IMR-90 (cell line): Measurements from ENCODE around the gene SLX4IP. TPM values are rescaled to one million over a fixed set of nuclear protein-coding genes. Genes with fewer than 3 reads are reported as not detected.

Experiments
- ATAC-seq: fragments of 200-7000 bp; cut with Tn5 transposase; 2 replicates; pipeline ENCODE4 v1.9.1; 2020; ENCODE audit warnings: low read depth, mild to moderate bottlenecking, moderate library complexity
- BruUV-seq: library from RNA; stranded (reverse); fragments of 400-500 nt; replicated peaks from 2 replicates; lab custom pipeline; 2021; lab: Mats Ljungman, UMichigan
- CTCF ChIA-PET: fragments of 300-600 bp; formaldehyde crosslinking; extraction: SDS; loops from one replicate; lab custom pipeline; 2021; ENCODE audit warnings: antibody characterized with exemption; lab: Yijun Ruan, JAX
- POLR2A ChIA-PET: fragments of 300-600 bp; sonication (Branson Sonifier 250); formaldehyde crosslinking; loops from one replicate; lab custom pipeline; 2022; ENCODE audit warnings: antibody characterized with exemption; ENCODE audit not compliant: unreplicated experiment; lab: Charles Lee
- DNase-seq: peaks from one replicate; pipeline ENCODE4 v3.0.0; 2013
- H2AFZ ChIP-seq: replicated peaks from 2 replicates; pipeline ENCODE3; 2013; ENCODE audit warnings: low read length, mild to moderate bottlenecking; ENCODE audit not compliant: poor library complexity
- H2AK5ac ChIP-seq: 2 replicates; pipeline ENCODE4 v1.6.1; 2013; ENCODE audit warnings: low read depth, low read length, inconsistent platforms
- H2AK9ac ChIP-seq: replicated peaks from 2 replicates; pipeline ENCODE3; 2013; ENCODE audit warnings: mild to moderate bottlenecking, low read depth, low read length, moderate library complexity; ENCODE audit not compliant: poor library complexity
- H2BK120ac ChIP-seq: 2 replicates; pipeline ENCODE4 v1.6.1; 2013; ENCODE audit warnings: low read depth, low read length, inconsistent platforms
- H2BK15ac ChIP-seq: 3 replicates; pipeline ENCODE4 v1.6.1; 2013; ENCODE audit warnings: low read depth, low read length, inconsistent platforms
- H2BK20ac ChIP-seq: 2 replicates; pipeline ENCODE4 v1.6.1; 2013; ENCODE audit warnings: low read depth, mild to moderate bottlenecking, inconsistent platforms, low read length, moderate library complexity
- H2BK5ac ChIP-seq: 2 replicates; pipeline ENCODE4 v1.6.1; 2013; ENCODE audit warnings: mild to moderate bottlenecking, low read depth, low read length, inconsistent platforms; ENCODE audit not compliant: poor library complexity, severe bottlenecking
- H3K14ac ChIP-seq: replicated peaks from 2 replicates; pipeline ENCODE4 v1.6.1; 2013; ENCODE audit warnings: low read depth, low read length, inconsistent platforms
- H3K18ac ChIP-seq: 2 replicates; pipeline ENCODE4 v1.6.1; 2013; ENCODE audit warnings: low read depth, low read length, control low read depth
- H3K23ac ChIP-seq: 2 replicates; pipeline ENCODE4 v1.6.1; 2013; ENCODE audit warnings: low read depth, low read length, inconsistent platforms
- H3K27ac ChIP-seq: 2 replicates; pipeline ENCODE4 v1.5.1; 2013; ENCODE audit warnings: mild to moderate bottlenecking, control low read depth, low read length; ENCODE audit not compliant: insufficient read depth
- H3K27me3 ChIP-seq: 2 replicates; pipeline ENCODE4 v1.6.1; 2013; ENCODE audit warnings: low read length; ENCODE audit not compliant: control insufficient read depth, insufficient read depth
- H3K36me3 ChIP-seq: 2 replicates; pipeline ENCODE4 v1.6.1; 2013; ENCODE audit warnings: low read length, mixed read lengths; ENCODE audit not compliant: control insufficient read depth, insufficient read depth
- H3K4ac ChIP-seq: 2 replicates; pipeline ENCODE4 v1.6.1; 2013; ENCODE audit warnings: low read depth, low read length, inconsistent platforms
- H3K4me1 ChIP-seq: 2 replicates; pipeline ENCODE4 v1.6.1; 2013; ENCODE audit warnings: low read length, mixed read lengths; ENCODE audit not compliant: control insufficient read depth, insufficient read depth
- H3K4me2 ChIP-seq: 2 replicates; pipeline ENCODE4 v1.6.1; 2013; ENCODE audit warnings: low read depth, mild to moderate bottlenecking, control low read depth, low read length, moderate library complexity
- H3K4me3 ChIP-seq: 2 replicates; pipeline ENCODE4 v1.5.1; 2013; ENCODE audit warnings: low read depth, mild to moderate bottlenecking, control low read depth, low read length, moderate library complexity; ENCODE audit not compliant: insufficient read depth
- H3K56ac ChIP-seq: 2 replicates; pipeline ENCODE4 v1.6.1; 2013; ENCODE audit warnings: low read length, inconsistent platforms; ENCODE audit not compliant: insufficient read depth; ENCODE audit errors: extremely low read depth
- H3K79me1 ChIP-seq, 2 experiments: 2 replicates each; pipeline ENCODE4 v1.6.1; 2013; ENCODE audit warnings: low read length in 2 of 2, inconsistent platforms in 1 of 2, low read depth in 1 of 2
- H3K9ac ChIP-seq: 2 replicates; pipeline ENCODE4 v1.6.1; 2013; ENCODE audit warnings: low read depth, low read length, control low read depth
- H3K9me1 ChIP-seq: 2 replicates; pipeline ENCODE4 v1.6.1; 2013; ENCODE audit warnings: low read length, inconsistent platforms; ENCODE audit not compliant: insufficient read depth
- H3K9me3 ChIP-seq: 2 replicates; pipeline ENCODE4 v1.6.1; 2013; ENCODE audit warnings: low read length; ENCODE audit not compliant: control insufficient read depth, insufficient read depth
- H4K20me1 ChIP-seq: 2 replicates; pipeline ENCODE4 v1.6.1; 2013; ENCODE audit warnings: low read length, inconsistent platforms; ENCODE audit not compliant: insufficient read depth
- H4K5ac ChIP-seq: 2 replicates; pipeline ENCODE4 v1.6.1; 2013; ENCODE audit warnings: mild to moderate bottlenecking, low read depth, low read length, control low read depth
- H4K8ac ChIP-seq, 2 experiments: 2 replicates each; pipeline ENCODE4 v1.6.1; 2013; ENCODE audit warnings: low read depth in 2 of 2, low read length in 2 of 2, control low read depth in 1 of 2, inconsistent platforms in 1 of 2
- H4K91ac ChIP-seq: 2 replicates; pipeline ENCODE4 v1.6.1; 2013; ENCODE audit warnings: low read depth, low read length, inconsistent platforms; ENCODE audit not compliant: insufficient read depth
- CHD1 ChIP-seq: IDR thresholded peaks from 2 replicates; pipeline ENCODE4 v1.6.1; 2012; ENCODE audit warnings: low read depth, low read length, improper control_type of control experiment
- MAZ ChIP-seq: IDR thresholded peaks from 2 replicates; pipeline ENCODE4 v1.6.1; 2012; ENCODE audit warnings: low read depth, mild to moderate bottlenecking, low read length, improper control_type of control experiment, moderate library complexity, borderline replicate concordance
- MXI1 ChIP-seq: IDR thresholded peaks from 2 replicates; pipeline ENCODE4 v1.6.1; 2012; ENCODE audit warnings: low read depth, mild to moderate bottlenecking, low read length, moderate library complexity, borderline replicate concordance
- RAD21 ChIP-seq: IDR thresholded peaks from 2 replicates; pipeline ENCODE4 v1.6.1; 2012; ENCODE audit warnings: low read length, improper control_type of control experiment
- RFX5 ChIP-seq: IDR thresholded peaks from 2 replicates; pipeline ENCODE4 v1.8.0; 2012; ENCODE audit warnings: low read depth, mild to moderate bottlenecking, low read length, moderate library complexity
- SMC3 ChIP-seq: fragments of 150-350 bp; IDR thresholded peaks from 2 replicates; pipeline ENCODE4 v1.6.1; 2016; ENCODE audit warnings: low read depth, mild to moderate bottlenecking, antibody characterized with exemption, low read length, moderate library complexity
- WGBS, 2 experiments: methylation state at CpG; one replicate each; pipeline versions ENCODE4 v1.1.5 to v1.1.7; 2013; ENCODE audit warnings: missing lambda C conversion rate in 2 of 2; ENCODE audit not compliant: insufficient read length in 1 of 2; ENCODE audit errors: extremely low coverage in 2 of 2; 5-methylcytosine and 5-hydroxymethylcytosine counted together
- dilution Hi-C: fragments of 300-500 bp; cut with HindIII; formaldehyde crosslinking; loops from one replicate; pipeline ENCODE4 v1.14.3; 2018; ENCODE audit warnings: low sequenced_read_pairs; ENCODE audit not compliant: unreplicated experiment
- in situ Hi-C: fragments of 300-500 bp; cut with MboI; formaldehyde crosslinking; loops from 3 replicates; pipeline ENCODE4 v1.14.3; 2019; ENCODE audit warnings: low sequenced_read_pairs, inconsistent platforms, mixed read lengths
- intact Hi-C: fragments of 100-400 bp; cut with micrococcal nuclease; formaldehyde crosslinking; loops from 2 replicates; pipeline ENCODE4 v1.10.0; 2022
- polyA plus RNA-seq, 3 experiments: library from polyadenylated mRNA; depleted of rRNA; stranded (reverse); fragments of >200 nt; gene quantifications; 2 replicates each; pipeline ENCODE4 v1.2.3, GENCODE V29; 2012; ENCODE audit warnings: low replicate concordance in 1 of 3
- total RNA-seq: library from RNA; depleted of rRNA; stranded (reverse); fragments of >200 nt; gene quantifications from 2 replicates; pipeline ENCODE4 v1.2.3, GENCODE V29; 2012
- TF ChIP-seq, protein P1 (sequence below): fragments of 150-350 bp; IDR thresholded peaks from 2 replicates; pipeline ENCODE4 v1.6.1; 2016; ENCODE audit warnings: low read depth, mild to moderate bottlenecking, low read length, moderate library complexity, borderline replicate concordance
- TF ChIP-seq, protein P2 (sequence below): fragments of 150-350 bp; IDR thresholded peaks from 2 replicates; pipeline ENCODE4 v1.6.1; 2017; ENCODE audit warnings: mild to moderate bottlenecking, antibody characterized with exemption, low read length, low read depth

SLX4IP gene
- total and polyA plus RNA-seq, 2 of the 4 experiments (the other 2 are of a cell fraction), result 1.3 to 5.9 TPM

DNA sequence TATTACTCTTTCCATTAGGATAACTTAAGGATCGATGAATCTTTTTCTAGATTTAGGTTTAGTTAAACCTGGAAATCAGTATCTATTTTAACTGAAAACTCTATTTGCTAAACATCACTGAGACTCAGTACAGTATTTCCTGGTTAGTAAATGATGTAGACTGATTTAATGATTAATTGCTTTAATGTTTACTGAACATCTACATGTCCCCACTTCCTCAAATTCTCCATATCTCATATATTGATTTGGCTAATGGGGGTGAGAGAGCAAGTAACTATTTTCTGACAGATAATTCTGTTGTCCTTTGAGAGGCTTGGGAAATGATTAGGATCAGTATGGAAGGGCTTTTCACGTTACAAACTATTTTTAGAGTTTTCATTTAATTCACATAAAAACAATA is 11.4 kb upstream of the SLX4IP start:
- Histone ChIP-seq H4K20me1 (peaks cover 8% of the 10 kb centered on the region; the same call in 1 of the 2 replicates), H3K9me3 (no peaks in the 10 kb centered on the region), H3K23ac (no peak overlapping the region), H3K4me2 (no peak overlapping the region), H2AK9ac (no peak overlapping the region), H3K9me1 (peaks cover 2% of the 10 kb centered on the region; the same call in 1 of the 2 replicates), H3K18ac (no peak overlapping the region), H2BK15ac (no peak overlapping the region), H3K4ac (no peak overlapping the region), H4K8ac (no peak overlapping the region), H2AFZ (no peak overlapping the region), H4K5ac (no peak overlapping the region), H3K79me1 (peaks cover 26 to 52% of the 10 kb centered on the region in 2 experiments), H4K91ac (no peak overlapping the region), H2AK5ac (no peak overlapping the region), H3K14ac (no peak overlapping the region), H3K4me1 (no peaks in the 10 kb centered on the region; the same call in 1 of the 2 replicates), H3K27me3 (no peaks in the 10 kb centered on the region), H2BK20ac (no peak overlapping the region), H3K9ac (no peak overlapping the region), H3K36me3 (no peaks in the 10 kb centered on the region; the same call in 1 of the 2 replicates), H2BK5ac (no peak overlapping the region), H2BK120ac (no peak overlapping the region), H3K27ac (no peak overlapping the region), H3K56ac (no peak overlapping the region), H3K4me3 (no peak overlapping the region)
- POLR2A ChIA-PET, result no interaction called here
- in situ Hi-C loops, result no loop called here
- CTCF ChIA-PET, result no interaction called here
- ATAC-seq, result no peak
- intact Hi-C loops, result no loop called here
- dilution Hi-C loops, result no loop called here
- BruUV-seq, result no TSS peak
- WGBS, 2 experiments, result no CpG with 5 or more reads among the region's 2 CpGs
- no peak for DNase-seq
- TF ChIP-seq CHD1 (no peak), RFX5 (no peak), RAD21 (no peak), SMC3 (no peak), MXI1 (no peak), MAZ (no peak)
- TF ChIP-seq, protein P1, sequence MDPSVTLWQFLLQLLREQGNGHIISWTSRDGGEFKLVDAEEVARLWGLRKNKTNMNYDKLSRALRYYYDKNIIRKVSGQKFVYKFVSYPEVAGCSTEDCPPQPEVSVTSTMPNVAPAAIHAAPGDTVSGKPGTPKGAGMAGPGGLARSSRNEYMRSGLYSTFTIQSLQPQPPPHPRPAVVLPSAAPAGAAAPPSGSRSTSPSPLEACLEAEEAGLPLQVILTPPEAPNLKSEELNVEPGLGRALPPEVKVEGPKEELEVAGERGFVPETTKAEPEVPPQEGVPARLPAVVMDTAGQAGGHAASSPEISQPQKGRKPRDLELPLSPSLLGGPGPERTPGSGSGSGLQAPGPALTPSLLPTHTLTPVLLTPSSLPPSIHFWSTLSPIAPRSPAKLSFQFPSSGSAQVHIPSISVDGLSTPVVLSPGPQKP, result no peak
- TF ChIP-seq, protein P2, sequence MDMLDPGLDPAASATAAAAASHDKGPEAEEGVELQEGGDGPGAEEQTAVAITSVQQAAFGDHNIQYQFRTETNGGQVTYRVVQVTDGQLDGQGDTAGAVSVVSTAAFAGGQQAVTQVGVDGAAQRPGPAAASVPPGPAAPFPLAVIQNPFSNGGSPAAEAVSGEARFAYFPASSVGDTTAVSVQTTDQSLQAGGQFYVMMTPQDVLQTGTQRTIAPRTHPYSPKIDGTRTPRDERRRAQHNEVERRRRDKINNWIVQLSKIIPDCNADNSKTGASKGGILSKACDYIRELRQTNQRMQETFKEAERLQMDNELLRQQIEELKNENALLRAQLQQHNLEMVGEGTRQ, result no peak
